Fibroblast of mammary gland (primary cell): ENCODE data around the gene KCNK3.
"Not testable (repeated sequence)": the region's sequence is repeated elsewhere in the genome, so short reads cannot be mapped to it uniquely, and the experiment has no call there.

Experiments used
- DNase-seq: peaks from one replicate; pipeline ENCODE4 v3.0.0-alpha.2; 2010; ENCODE audit warnings: low read depth
- H3K4me3 ChIP-seq: 2 replicates; pipeline ENCODE4 v1.5.1; 2011; ENCODE audit warnings: low read depth, mild to moderate bottlenecking, low read length, moderate library complexity; ENCODE audit not compliant: control insufficient read depth
- CTCF ChIP-seq: conservative IDR thresholded peaks from 2 replicates; pipeline ENCODE4 v1.5.1; 2011; ENCODE audit warnings: low read depth, low read length, inconsistent platforms; ENCODE audit not compliant: control insufficient read depth, insufficient read depth

Gene KCNK3

GRCh38 chr2:26653207-26654060, 39.1 kb upstream of the KCNK3 start:
- no peak for TF ChIP-seq CTCF
- H3K4me3 ChIP-seq = no peak overlapping the region
- DNase-seq = no peak

- DNase-seq = no peak
- no peak for TF ChIP-seq CTCF
- H3K4me3 ChIP-seq = no peak overlapping the region
Measured at GRCh38 chr2:26654061-26654340, 38.5 kb upstream of the KCNK3 start.

GRCh38 chr2:26655120-26655519, 37.4 kb upstream of the KCNK3 start:
- not testable (repeated sequence) for DNase-seq, H3K4me3 ChIP-seq

GRCh38 chr2:26655611-26656195, 36.8 kb upstream of the KCNK3 start:
- DNase-seq = no peak
- no peak for TF ChIP-seq CTCF
- no peak overlapping the region for H3K4me3 ChIP-seq

- H3K4me3 ChIP-seq = no peak overlapping the region
- TF ChIP-seq CTCF = no peak
- no peak for DNase-seq
Measured at GRCh38 chr2:26657265-26657664, 35.3 kb upstream of the KCNK3 start.

- H3K4me3 ChIP-seq = no peak overlapping the region
- TF ChIP-seq CTCF = no peak
- no peak for DNase-seq
Measured at GRCh38 chr2:26658691-26659346, 33.7 kb upstream of the KCNK3 start.

GRCh38 chr2:26660363-26660962, 32.1 kb upstream of the KCNK3 start:
- H3K4me3 ChIP-seq = no peak overlapping the region
- no peak for DNase-seq
- TF ChIP-seq CTCF = no peak

GRCh38 chr2:26665296-26665695, 27.2 kb upstream of the KCNK3 start:
- not testable (repeated sequence) for H3K4me3 ChIP-seq, DNase-seq
